DND-41 (cell line): ENCODE results near the gene AFG3L2.

Experiments
- ATAC-seq: fragments of 200-7000 bp; cut with Tn5 transposase; 3 replicates; pipeline ENCODE4 v1.9.1; 2021; ENCODE audit warnings: low read depth; ENCODE audit not compliant: insufficient read depth
- DNase-seq: peaks from one replicate; pipeline ENCODE4 v3.0.0-alpha.2; 2020
- H2AFZ ChIP-seq: 2 replicates; pipeline ENCODE4 v1.6.0; 2012; ENCODE audit warnings: low read depth, low read length
- H3K27ac ChIP-seq: 2 replicates; pipeline ENCODE4 v1.5.1; 2012; ENCODE audit warnings: low read length, inconsistent platforms
- H3K27me3 ChIP-seq: fragments of 200-600 bp; sonication (generic); 2 replicates; pipeline ENCODE4 v1.6.0; 2012; ENCODE audit warnings: low read length, mild to moderate bottlenecking, inconsistent platforms; ENCODE audit not compliant: insufficient read depth, poor library complexity
- H3K36me3 ChIP-seq: 2 replicates; pipeline ENCODE4 v1.5.1; 2012; ENCODE audit warnings: low read length, inconsistent platforms; ENCODE audit not compliant: insufficient read depth
- H3K4me1 ChIP-seq: 2 replicates; pipeline ENCODE4 v1.5.1; 2012; ENCODE audit warnings: mild to moderate bottlenecking, low read length; ENCODE audit not compliant: insufficient read depth
- H3K4me2 ChIP-seq: 2 replicates; pipeline ENCODE4 v1.6.0; 2012; ENCODE audit warnings: mild to moderate bottlenecking, moderate library complexity, low read length, inconsistent platforms; ENCODE audit not compliant: insufficient read depth
- H3K4me3 ChIP-seq, 2 experiments: fragments of 200-600 bp in 1 of 2; shearing (Covaris generic) in 1 of 2; 2 replicates each; pipeline ENCODE4 v1.5.1; 2012 to 2016; ENCODE audit warnings: inconsistent platforms in 2 of 2, low read length in 2 of 2, mild to moderate bottlenecking in 2 of 2, low read depth in 1 of 2, moderate library complexity in 1 of 2
- H3K79me2 ChIP-seq: 2 replicates; pipeline ENCODE4 v1.6.0; 2012; ENCODE audit warnings: low read length, inconsistent platforms; ENCODE audit not compliant: insufficient read depth
- H3K9ac ChIP-seq: 2 replicates; pipeline ENCODE4 v1.6.0; 2012; ENCODE audit warnings: low read depth, mild to moderate bottlenecking, inconsistent platforms, low read length, moderate library complexity
- H3K9me3 ChIP-seq: 2 replicates; pipeline ENCODE4 v1.5.1; 2012; ENCODE audit warnings: low read length, moderate library complexity, mild to moderate bottlenecking, inconsistent platforms; ENCODE audit not compliant: insufficient read depth, severe bottlenecking
- H4K20me1 ChIP-seq: 2 replicates; pipeline ENCODE4 v1.6.0; 2012; ENCODE audit warnings: low read length; ENCODE audit not compliant: insufficient read depth
- EZH2 ChIP-seq: IDR thresholded peaks from 3 replicates; pipeline ENCODE4 v1.6.1; 2012; ENCODE audit warnings: borderline replicate concordance, low read depth, mild to moderate bottlenecking, moderate library complexity, low read length, inconsistent platforms; ENCODE audit not compliant: severe bottlenecking
- TF ChIP-seq, protein P1 (sequence below): IDR thresholded peaks from 2 replicates; pipeline ENCODE4 v1.5.1; 2012; ENCODE audit warnings: borderline replicate concordance, low read length, moderate library complexity, mild to moderate bottlenecking; ENCODE audit not compliant: poor library complexity, severe bottlenecking; ENCODE audit errors: extremely low read depth

Gene AFG3L2

DNA sequence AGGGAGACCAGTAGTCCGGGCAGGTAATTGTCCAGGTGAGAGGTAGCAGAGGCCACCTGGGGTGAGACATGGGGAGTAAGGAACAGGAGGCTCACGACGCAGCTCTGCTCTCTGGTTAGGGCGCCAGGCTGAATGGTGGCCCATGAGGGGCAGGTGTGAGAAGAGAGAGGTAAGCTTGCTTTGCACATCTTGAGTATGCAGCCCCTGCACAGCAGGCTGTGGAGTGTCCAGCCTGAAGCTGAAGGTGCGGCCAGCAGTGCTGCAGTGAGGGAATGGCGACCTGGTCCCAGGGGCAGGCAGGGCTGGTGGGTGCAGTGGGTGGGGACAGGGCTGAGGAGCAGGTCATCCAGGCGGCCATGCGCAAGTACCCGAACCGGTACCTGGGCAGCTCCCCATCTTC is 46.4 kb upstream of the AFG3L2 start:
- H4K20me1 ChIP-seq: no peaks in the 10 kb centered on the region
- DNase-seq (no peak), ATAC-seq (no peak)
- H3K9me3 ChIP-seq: no peaks in the 10 kb centered on the region
- TF ChIP-seq, protein P1, sequence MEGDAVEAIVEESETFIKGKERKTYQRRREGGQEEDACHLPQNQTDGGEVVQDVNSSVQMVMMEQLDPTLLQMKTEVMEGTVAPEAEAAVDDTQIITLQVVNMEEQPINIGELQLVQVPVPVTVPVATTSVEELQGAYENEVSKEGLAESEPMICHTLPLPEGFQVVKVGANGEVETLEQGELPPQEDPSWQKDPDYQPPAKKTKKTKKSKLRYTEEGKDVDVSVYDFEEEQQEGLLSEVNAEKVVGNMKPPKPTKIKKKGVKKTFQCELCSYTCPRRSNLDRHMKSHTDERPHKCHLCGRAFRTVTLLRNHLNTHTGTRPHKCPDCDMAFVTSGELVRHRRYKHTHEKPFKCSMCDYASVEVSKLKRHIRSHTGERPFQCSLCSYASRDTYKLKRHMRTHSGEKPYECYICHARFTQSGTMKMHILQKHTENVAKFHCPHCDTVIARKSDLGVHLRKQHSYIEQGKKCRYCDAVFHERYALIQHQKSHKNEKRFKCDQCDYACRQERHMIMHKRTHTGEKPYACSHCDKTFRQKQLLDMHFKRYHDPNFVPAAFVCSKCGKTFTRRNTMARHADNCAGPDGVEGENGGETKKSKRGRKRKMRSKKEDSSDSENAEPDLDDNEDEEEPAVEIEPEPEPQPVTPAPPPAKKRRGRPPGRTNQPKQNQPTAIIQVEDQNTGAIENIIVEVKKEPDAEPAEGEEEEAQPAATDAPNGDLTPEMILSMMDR: no peak
- TF ChIP-seq EZH2: no peak
- no peaks in the 10 kb centered on the region for H3K27me3 ChIP-seq
- H3K9ac ChIP-seq: no peak overlapping the region
- no peaks in the 10 kb centered on the region for H3K79me2 ChIP-seq
- H3K4me2 ChIP-seq: no peak overlapping the region
- H3K27ac ChIP-seq: no peak overlapping the region
- H2AFZ ChIP-seq: no peak overlapping the region
- H3K4me1 ChIP-seq: no peaks in the 10 kb centered on the region
- no peaks in the 10 kb centered on the region for H3K36me3 ChIP-seq
- H3K4me3 ChIP-seq: no peak overlapping the region

DNA sequence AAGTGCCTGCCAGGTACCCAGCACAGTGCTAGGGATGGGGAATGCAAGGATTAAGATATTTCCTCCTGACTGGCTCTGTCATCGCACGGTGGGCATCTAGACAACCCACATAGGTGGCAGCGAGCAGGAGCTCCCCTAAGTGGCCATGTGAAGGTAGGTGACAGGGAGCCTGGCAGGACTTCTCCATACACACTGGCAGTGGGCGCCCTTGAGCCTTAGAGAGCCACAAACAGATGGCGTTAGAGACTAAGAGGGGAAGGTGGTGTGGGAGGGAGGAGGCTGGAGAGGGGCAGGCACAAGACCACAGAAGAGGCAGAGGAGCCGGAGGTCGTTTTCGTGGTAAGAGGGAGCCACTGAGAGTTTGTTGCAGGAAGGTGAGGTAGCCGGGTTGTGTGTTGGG is 45.9 kb upstream of the AFG3L2 start:
- Histone ChIP-seq H3K27ac (no peak overlapping the region), H3K4me3 (no peak overlapping the region), H3K4me2 (no peak overlapping the region), H3K9ac (no peak overlapping the region), H3K36me3 (no peaks in the 10 kb centered on the region), H3K4me1 (no peaks in the 10 kb centered on the region), H2AFZ (no peak overlapping the region), H3K79me2 (no peaks in the 10 kb centered on the region), H4K20me1 (no peaks in the 10 kb centered on the region), H3K9me3 (no peaks in the 10 kb centered on the region), H3K27me3 (no peaks in the 10 kb centered on the region)
- ATAC-seq: peak; percentile 52; the same call in 2 of the 3 replicates
- TF ChIP-seq EZH2: no peak
- TF ChIP-seq, protein P1: peak; percentile 36
- DNase-seq: peak; percentile 8

DNA sequence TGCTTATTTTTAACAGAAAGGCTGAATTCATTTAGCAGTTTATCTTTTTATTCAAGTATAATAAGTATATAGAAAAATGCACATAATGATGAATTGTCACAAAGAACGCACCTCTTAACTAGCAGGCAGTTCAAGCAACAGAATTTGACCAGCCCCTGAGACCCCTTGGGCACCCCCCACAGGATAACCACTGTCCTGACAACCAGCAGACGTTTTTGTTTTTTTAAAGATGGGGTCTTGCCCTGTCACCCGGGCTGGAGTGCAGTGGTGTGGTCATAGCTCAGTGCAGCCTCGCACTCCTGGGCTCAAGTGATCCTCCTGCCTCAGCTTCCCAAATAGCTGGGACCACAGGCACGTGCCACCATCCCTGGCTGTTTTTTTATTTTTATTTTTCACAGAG is 44.7 kb upstream of the AFG3L2 start:
- DNase-seq (no peak), ATAC-seq (no peak)
- TF ChIP-seq, protein P1: peak; percentile 3
- TF ChIP-seq EZH2: no peak
- Histone ChIP-seq H4K20me1 (no peaks in the 10 kb centered on the region), H3K27me3 (no peaks in the 10 kb centered on the region), H3K27ac (no peak overlapping the region), H3K9ac (no peak overlapping the region), H3K36me3 (no peaks in the 10 kb centered on the region), H3K4me3 (no peak overlapping the region), H3K4me2 (no peak overlapping the region), H3K79me2 (no peaks in the 10 kb centered on the region), H3K4me1 (no peaks in the 10 kb centered on the region), H2AFZ (no peak overlapping the region), H3K9me3 (no peaks in the 10 kb centered on the region)
